IMR-90 (cell line): ENCODE data around the gene TSR3. TPM values are rescaled to one million over a fixed set of nuclear protein-coding genes. Genes with fewer than 3 reads are reported as not detected.

Source experiments
- ATAC-seq: fragments of 200-7000 bp; cut with Tn5 transposase; 2 replicates; pipeline ENCODE4 v1.9.1; 2020; ENCODE audit warnings: low read depth, mild to moderate bottlenecking, moderate library complexity
- BruUV-seq: library from RNA; stranded (reverse); fragments of 400-500 nt; replicated peaks from 2 replicates; lab custom pipeline; 2021; lab: Mats Ljungman, UMichigan
- CTCF ChIA-PET: fragments of 300-600 bp; formaldehyde crosslinking; extraction: SDS; loops from one replicate; lab custom pipeline; 2021; ENCODE audit warnings: antibody characterized with exemption; lab: Yijun Ruan, JAX
- POLR2A ChIA-PET: fragments of 300-600 bp; sonication (Branson Sonifier 250); formaldehyde crosslinking; loops from one replicate; lab custom pipeline; 2022; ENCODE audit warnings: antibody characterized with exemption; ENCODE audit not compliant: unreplicated experiment; lab: Charles Lee
- DNase-seq: peaks from one replicate; pipeline ENCODE4 v3.0.0; 2013
- H2AFZ ChIP-seq: replicated peaks from 2 replicates; pipeline ENCODE3; 2013; ENCODE audit warnings: low read length, mild to moderate bottlenecking; ENCODE audit not compliant: poor library complexity
- H2AK5ac ChIP-seq: 2 replicates; pipeline ENCODE4 v1.6.1; 2013; ENCODE audit warnings: low read depth, low read length, inconsistent platforms
- H2AK9ac ChIP-seq: replicated peaks from 2 replicates; pipeline ENCODE3; 2013; ENCODE audit warnings: mild to moderate bottlenecking, low read depth, low read length, moderate library complexity; ENCODE audit not compliant: poor library complexity
- H2BK120ac ChIP-seq: 2 replicates; pipeline ENCODE4 v1.6.1; 2013; ENCODE audit warnings: low read depth, low read length, inconsistent platforms
- H2BK15ac ChIP-seq: 3 replicates; pipeline ENCODE4 v1.6.1; 2013; ENCODE audit warnings: low read depth, low read length, inconsistent platforms
- H2BK20ac ChIP-seq: 2 replicates; pipeline ENCODE4 v1.6.1; 2013; ENCODE audit warnings: low read depth, mild to moderate bottlenecking, inconsistent platforms, low read length, moderate library complexity
- H2BK5ac ChIP-seq: 2 replicates; pipeline ENCODE4 v1.6.1; 2013; ENCODE audit warnings: mild to moderate bottlenecking, low read depth, low read length, inconsistent platforms; ENCODE audit not compliant: poor library complexity, severe bottlenecking
- H3K14ac ChIP-seq: replicated peaks from 2 replicates; pipeline ENCODE4 v1.6.1; 2013; ENCODE audit warnings: low read depth, low read length, inconsistent platforms
- H3K18ac ChIP-seq: 2 replicates; pipeline ENCODE4 v1.6.1; 2013; ENCODE audit warnings: low read depth, low read length, control low read depth
- H3K23ac ChIP-seq: 2 replicates; pipeline ENCODE4 v1.6.1; 2013; ENCODE audit warnings: low read depth, low read length, inconsistent platforms
- H3K27ac ChIP-seq: 2 replicates; pipeline ENCODE4 v1.5.1; 2013; ENCODE audit warnings: mild to moderate bottlenecking, control low read depth, low read length; ENCODE audit not compliant: insufficient read depth
- H3K27me3 ChIP-seq: 2 replicates; pipeline ENCODE4 v1.6.1; 2013; ENCODE audit warnings: low read length; ENCODE audit not compliant: control insufficient read depth, insufficient read depth
- H3K36me3 ChIP-seq: 2 replicates; pipeline ENCODE4 v1.6.1; 2013; ENCODE audit warnings: low read length, mixed read lengths; ENCODE audit not compliant: control insufficient read depth, insufficient read depth
- H3K4ac ChIP-seq: 2 replicates; pipeline ENCODE4 v1.6.1; 2013; ENCODE audit warnings: low read depth, low read length, inconsistent platforms
- H3K4me1 ChIP-seq: 2 replicates; pipeline ENCODE4 v1.6.1; 2013; ENCODE audit warnings: low read length, mixed read lengths; ENCODE audit not compliant: control insufficient read depth, insufficient read depth
- H3K4me2 ChIP-seq: 2 replicates; pipeline ENCODE4 v1.6.1; 2013; ENCODE audit warnings: low read depth, mild to moderate bottlenecking, control low read depth, low read length, moderate library complexity
- H3K4me3 ChIP-seq: 2 replicates; pipeline ENCODE4 v1.5.1; 2013; ENCODE audit warnings: low read depth, mild to moderate bottlenecking, control low read depth, low read length, moderate library complexity; ENCODE audit not compliant: insufficient read depth
- H3K56ac ChIP-seq: 2 replicates; pipeline ENCODE4 v1.6.1; 2013; ENCODE audit warnings: low read length, inconsistent platforms; ENCODE audit not compliant: insufficient read depth; ENCODE audit errors: extremely low read depth
- H3K79me1 ChIP-seq, 2 experiments: 2 replicates each; pipeline ENCODE4 v1.6.1; 2013; ENCODE audit warnings: low read length in 2 of 2, inconsistent platforms in 1 of 2, low read depth in 1 of 2
- H3K9ac ChIP-seq: 2 replicates; pipeline ENCODE4 v1.6.1; 2013; ENCODE audit warnings: low read depth, low read length, control low read depth
- H3K9me1 ChIP-seq: 2 replicates; pipeline ENCODE4 v1.6.1; 2013; ENCODE audit warnings: low read length, inconsistent platforms; ENCODE audit not compliant: insufficient read depth
- H3K9me3 ChIP-seq: 2 replicates; pipeline ENCODE4 v1.6.1; 2013; ENCODE audit warnings: low read length; ENCODE audit not compliant: control insufficient read depth, insufficient read depth
- H4K20me1 ChIP-seq: 2 replicates; pipeline ENCODE4 v1.6.1; 2013; ENCODE audit warnings: low read length, inconsistent platforms; ENCODE audit not compliant: insufficient read depth
- H4K5ac ChIP-seq: 2 replicates; pipeline ENCODE4 v1.6.1; 2013; ENCODE audit warnings: mild to moderate bottlenecking, low read depth, low read length, control low read depth
- H4K8ac ChIP-seq, 2 experiments: 2 replicates each; pipeline ENCODE4 v1.6.1; 2013; ENCODE audit warnings: low read depth in 2 of 2, low read length in 2 of 2, control low read depth in 1 of 2, inconsistent platforms in 1 of 2
- H4K91ac ChIP-seq: 2 replicates; pipeline ENCODE4 v1.6.1; 2013; ENCODE audit warnings: low read depth, low read length, inconsistent platforms; ENCODE audit not compliant: insufficient read depth
- BHLHE40 ChIP-seq: fragments of 150-350 bp; IDR thresholded peaks from 2 replicates; pipeline ENCODE4 v1.6.1; 2016; ENCODE audit warnings: mild to moderate bottlenecking, low read depth, low read length
- CEBPB ChIP-seq: IDR thresholded peaks from 2 replicates; pipeline ENCODE4 v1.6.1; 2012; ENCODE audit warnings: low read depth, low read length, improper control_type of control experiment
- CTCF ChIP-seq: conservative IDR thresholded peaks from 2 replicates; pipeline ENCODE4 v1.5.1; 2012; ENCODE audit warnings: mild to moderate bottlenecking, low read depth, low read length, improper control_type of control experiment
- MXI1 ChIP-seq: IDR thresholded peaks from 2 replicates; pipeline ENCODE4 v1.6.1; 2012; ENCODE audit warnings: low read depth, mild to moderate bottlenecking, low read length, moderate library complexity, borderline replicate concordance
- POLR2A ChIP-seq: IDR thresholded peaks from 2 replicates; pipeline ENCODE4 v1.6.1; 2012; ENCODE audit warnings: mild to moderate bottlenecking, low read depth, low read length
- RAD21 ChIP-seq: IDR thresholded peaks from 2 replicates; pipeline ENCODE4 v1.6.1; 2012; ENCODE audit warnings: low read length, improper control_type of control experiment
- WGBS, 2 experiments: methylation state at CpG; one replicate each; pipeline versions ENCODE4 v1.1.5 to v1.1.7; 2013; ENCODE audit warnings: missing lambda C conversion rate in 2 of 2; ENCODE audit not compliant: insufficient read length in 1 of 2; ENCODE audit errors: extremely low coverage in 2 of 2; 5-methylcytosine and 5-hydroxymethylcytosine counted together
- dilution Hi-C: fragments of 300-500 bp; cut with HindIII; formaldehyde crosslinking; loops from one replicate; pipeline ENCODE4 v1.14.3; 2018; ENCODE audit warnings: low sequenced_read_pairs; ENCODE audit not compliant: unreplicated experiment
- in situ Hi-C: fragments of 300-500 bp; cut with MboI; formaldehyde crosslinking; loops from 3 replicates; pipeline ENCODE4 v1.14.3; 2019; ENCODE audit warnings: low sequenced_read_pairs, inconsistent platforms, mixed read lengths
- intact Hi-C: fragments of 100-400 bp; cut with micrococcal nuclease; formaldehyde crosslinking; loops from 2 replicates; pipeline ENCODE4 v1.10.0; 2022
- polyA plus RNA-seq, 3 experiments: library from polyadenylated mRNA; depleted of rRNA; stranded (reverse); fragments of >200 nt; gene quantifications; 2 replicates each; pipeline ENCODE4 v1.2.3, GENCODE V29; 2012; ENCODE audit warnings: low replicate concordance in 1 of 3
- total RNA-seq: library from RNA; depleted of rRNA; stranded (reverse); fragments of >200 nt; gene quantifications from 2 replicates; pipeline ENCODE4 v1.2.3, GENCODE V29; 2012

Gene TSR3
- total and polyA plus RNA-seq, 2 of the 4 experiments (the other 2 are of a cell fraction) = 38.0 to 52.9 TPM

- Histone ChIP-seq H4K8ac (no peak overlapping the region), H3K4me1 (0 out of 2 replicates have a peak, but pooled peaks cover 2% of the 10 kb centered on the region), H3K18ac (no peak overlapping the region), H2BK15ac (no peak overlapping the region), H3K23ac (no peak overlapping the region), H4K5ac (no peak overlapping the region), H3K56ac (no peak overlapping the region), H2BK120ac (no peak overlapping the region), H4K91ac (no peak overlapping the region), H2BK5ac (no peak overlapping the region), H2AFZ (no peak overlapping the region), H3K4me3 (no peak overlapping the region), H3K27ac (no peak overlapping the region), H2AK9ac (no peak overlapping the region), H3K4ac (no peak overlapping the region), H3K79me1 (no peaks in the 10 kb centered on the region), H2BK20ac (no peak overlapping the region), H3K9me1 (no peaks in the 10 kb centered on the region), H3K9me3 (no peaks in the 10 kb centered on the region), H3K4me2 (no peak overlapping the region), H3K36me3 (no peaks in the 10 kb centered on the region), H3K27me3 (peaks cover 36% of the 10 kb centered on the region), H4K20me1 (no peaks in the 10 kb centered on the region; the same call in 1 of the 2 replicates), H3K9ac (no peak overlapping the region), H2AK5ac (no peak overlapping the region), H3K14ac (no peak overlapping the region)
- dilution Hi-C loops (no loop called here), in situ Hi-C loops (no loop called here), intact Hi-C loops (no loop called here)
- TF ChIP-seq MXI1 (no peak), POLR2A (no peak), BHLHE40 (no peak), CTCF (peak; percentile 26; the same call in 1 of the 2 replicates), CEBPB (no peak), RAD21 (no peak)
- 58% methylated on average over 18 of the region's 30 CpGs; no CpG with 5 or more reads in 1 of the 2 experiments for WGBS, 2 experiments
- BruUV-seq = no TSS peak
- POLR2A ChIA-PET = no interaction called here
- CTCF ChIA-PET = no interaction called here
- ATAC-seq (no peak), DNase-seq (no peak)
Observed at GRCh38 chr16:1338119-1338730, 13.5 kb downstream of the TSR3 start.
